Renal cortical epithelial cell (primary cell): ENCODE measurements around the gene HYKK. TPM values are rescaled to one million over a fixed set of nuclear protein-coding genes. Genes with fewer than 3 reads are reported as not detected.
"Not testable (repeated sequence)": the region's sequence is repeated elsewhere in the genome, so short reads cannot be mapped to it uniquely, and the experiment has no call there.

Experiments used
- DNase-seq: peaks from one replicate; pipeline ENCODE4 v3.0.0-alpha.2; 2011; ENCODE audit warnings: low read depth
- total RNA-seq: library from RNA; depleted of rRNA; stranded (reverse); fragments of >200 nt; gene quantifications from 2 replicates; pipeline ENCODE4 v1.2.3, GENCODE V29; 2014

The HYKK gene
- total RNA-seq, 1 donor from 2014 or later, result 4.8 TPM

DNA sequence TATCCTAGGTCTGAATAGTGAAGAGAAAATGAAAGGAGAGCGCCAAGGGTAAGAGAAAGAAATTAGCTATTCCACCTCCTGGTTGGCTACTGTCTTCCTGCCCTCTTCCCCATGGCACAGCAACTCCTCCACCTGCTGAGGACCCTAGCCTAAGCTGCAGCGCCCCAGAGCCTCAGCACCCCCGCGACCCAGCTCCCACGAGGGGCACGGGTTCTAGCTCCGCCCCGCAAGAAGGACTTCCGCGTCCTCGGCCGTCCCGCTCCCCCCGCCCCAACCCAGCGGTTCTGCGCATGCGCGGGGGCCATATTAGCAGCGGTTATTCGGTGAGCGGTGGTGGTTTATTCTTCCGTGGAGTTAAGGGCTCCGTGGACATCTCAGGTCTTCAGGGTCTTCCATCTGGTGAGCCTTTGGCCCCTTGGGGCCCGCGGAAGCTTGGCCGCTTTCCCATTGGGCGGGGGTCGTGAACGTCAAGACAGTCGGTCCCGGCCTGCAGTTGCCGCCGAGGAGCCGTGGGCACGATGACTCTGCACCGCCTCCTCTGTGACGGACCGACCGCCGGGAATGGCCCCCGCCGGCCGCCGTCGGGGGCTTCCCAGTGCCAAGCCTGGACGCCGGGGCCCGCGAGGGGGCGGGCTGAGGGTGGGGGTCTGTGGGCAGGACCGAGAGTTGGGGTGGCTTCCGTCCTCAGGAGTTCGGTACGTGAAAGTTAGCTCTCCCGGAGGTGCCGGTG is 32.9 kb downstream of the HYKK start, which contains the start of gene PSMA4:
PSMA4 (plus strand) TSS at position 304 of the 730 bp plus-strand sequence. CDS start 1,484 bp downstream, outside the sequence.
- peak; percentile 58 for DNase-seq

DNA sequence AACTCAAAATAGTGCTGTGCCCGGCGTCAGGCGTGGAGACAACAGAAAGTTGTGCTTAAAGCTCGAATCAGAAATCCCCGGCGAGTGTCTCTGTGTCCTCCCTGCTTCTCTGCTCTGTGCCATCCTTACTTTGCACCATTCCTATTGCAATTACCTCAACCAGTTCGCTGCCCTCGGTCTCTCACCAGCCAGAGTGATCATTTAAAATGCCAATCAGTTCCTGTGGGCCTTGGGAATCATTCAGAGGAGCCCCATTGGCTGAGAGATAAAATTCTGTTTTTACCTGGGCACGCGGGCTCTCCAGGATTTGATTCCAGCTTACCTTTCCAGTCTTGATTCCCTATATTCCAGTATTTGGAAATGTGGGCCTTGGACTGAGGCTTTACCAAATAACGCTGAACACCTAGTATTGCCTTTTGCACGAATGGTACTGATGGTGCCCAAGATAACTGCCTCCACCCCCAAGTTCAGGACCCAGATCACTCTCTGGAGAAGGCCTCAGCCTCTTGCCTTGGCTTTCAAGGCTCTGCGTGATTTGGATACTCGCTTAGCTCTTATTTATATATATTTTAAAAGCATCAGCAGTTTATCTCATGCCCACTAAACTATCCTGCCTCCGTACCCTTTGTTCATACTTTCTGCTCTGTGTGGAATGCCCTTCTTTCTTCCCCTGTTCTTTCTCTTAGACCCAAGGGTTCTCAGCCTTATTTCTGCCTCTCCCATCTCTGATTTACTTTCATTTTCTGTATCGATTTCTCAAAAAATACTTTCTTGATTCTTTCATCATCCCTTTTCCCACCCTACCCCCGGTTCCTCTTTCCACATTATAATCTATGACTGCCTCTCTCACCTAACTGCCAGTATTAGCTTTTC is 33.7 kb downstream of the HYKK start:
- DNase-seq, result no peak

DNA sequence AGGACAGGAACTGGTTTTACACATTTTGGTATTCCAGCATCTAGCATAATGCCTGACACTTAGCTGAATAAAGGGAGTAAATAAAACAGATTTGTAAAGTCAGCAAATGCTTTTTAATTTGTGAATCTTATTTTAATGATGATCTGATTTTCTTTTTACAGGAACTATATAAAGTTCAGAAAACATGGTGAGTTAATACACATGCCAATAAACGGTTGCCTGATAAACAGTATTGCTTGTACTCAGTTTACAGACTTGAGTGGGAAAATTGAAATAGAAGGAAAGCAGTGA is 34.3 kb downstream of the HYKK start:
- no peak for DNase-seq

DNA sequence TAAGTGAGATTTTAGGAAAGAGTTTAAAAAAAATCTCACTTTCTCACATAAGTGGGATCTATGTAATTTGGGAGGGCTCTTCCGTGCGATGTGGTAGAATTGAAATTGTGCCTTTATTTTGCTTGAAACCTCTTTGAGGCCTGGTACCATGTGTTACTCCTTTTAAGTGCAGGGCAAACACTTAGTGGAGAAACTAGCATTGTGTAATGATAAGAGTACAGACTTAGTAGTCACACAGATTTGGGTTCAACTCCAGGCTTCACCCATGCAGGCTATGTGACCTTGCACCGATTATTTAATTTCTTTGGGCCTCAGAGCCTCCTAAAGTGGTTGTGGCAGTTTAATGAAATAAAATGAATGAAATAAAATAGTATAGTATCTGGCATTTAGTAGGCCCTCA is 35.3 kb downstream of the HYKK start:
- DNase-seq, result no peak

DNA sequence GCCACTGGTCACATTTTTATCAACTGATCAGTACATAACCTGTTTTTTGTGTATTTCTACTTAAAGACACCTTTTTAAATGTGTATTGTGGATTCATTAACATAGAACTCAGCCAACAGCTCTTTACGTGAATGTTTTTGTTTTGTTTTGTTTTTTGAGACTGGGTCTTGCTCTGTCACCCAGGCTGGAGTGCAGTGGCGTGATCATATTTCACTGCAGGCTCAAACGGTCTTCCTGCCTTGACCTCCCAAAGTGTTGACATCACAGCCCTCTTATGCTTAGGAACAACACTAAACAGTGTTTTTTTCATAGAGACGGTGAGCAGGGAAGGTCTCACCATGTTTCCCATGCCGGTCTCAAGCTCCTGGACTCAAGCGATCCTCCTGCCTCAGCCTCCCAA is 42.8 kb downstream of the HYKK start:
- DNase-seq, result no peak

DNA sequence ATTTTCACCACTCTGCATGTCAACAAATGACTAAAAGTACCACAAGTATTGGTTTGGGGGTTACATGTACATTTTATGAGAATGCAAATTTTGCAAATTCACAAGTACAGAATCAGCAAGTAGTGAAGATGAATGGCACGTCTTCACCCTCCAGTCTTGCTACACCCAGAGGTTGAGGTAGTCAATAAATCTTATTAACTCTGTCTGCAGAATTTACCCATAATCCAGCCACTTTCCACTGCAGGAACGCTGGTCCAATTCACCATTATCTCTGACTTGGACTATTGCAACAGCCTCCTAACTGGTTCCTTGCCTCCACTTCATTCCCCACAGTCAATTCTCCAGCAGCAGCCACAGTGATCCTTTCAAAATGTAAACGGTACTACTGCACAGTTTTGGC is 43.4 kb downstream of the HYKK start:
- no peak for DNase-seq

DNA sequence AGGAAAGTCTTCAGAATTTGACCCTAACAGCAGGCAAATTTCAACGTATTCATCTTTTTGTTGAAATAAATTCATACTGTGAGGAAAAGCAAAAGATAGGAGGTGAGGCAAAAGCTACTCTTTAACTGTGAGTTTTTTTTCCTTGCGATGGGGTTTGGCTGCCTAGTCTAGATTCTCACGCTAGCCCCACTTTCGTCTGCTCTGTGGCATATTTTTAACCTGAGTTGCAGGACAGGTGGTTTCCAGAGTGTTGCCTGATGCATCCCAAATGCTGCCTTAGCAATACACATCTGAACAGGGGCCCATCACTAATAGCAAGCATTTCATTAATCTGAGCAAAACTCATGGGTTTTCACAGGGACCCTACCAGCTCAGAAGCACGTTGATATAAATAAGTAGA is 44.5 kb downstream of the HYKK start:
- DNase-seq, result no peak

DNA sequence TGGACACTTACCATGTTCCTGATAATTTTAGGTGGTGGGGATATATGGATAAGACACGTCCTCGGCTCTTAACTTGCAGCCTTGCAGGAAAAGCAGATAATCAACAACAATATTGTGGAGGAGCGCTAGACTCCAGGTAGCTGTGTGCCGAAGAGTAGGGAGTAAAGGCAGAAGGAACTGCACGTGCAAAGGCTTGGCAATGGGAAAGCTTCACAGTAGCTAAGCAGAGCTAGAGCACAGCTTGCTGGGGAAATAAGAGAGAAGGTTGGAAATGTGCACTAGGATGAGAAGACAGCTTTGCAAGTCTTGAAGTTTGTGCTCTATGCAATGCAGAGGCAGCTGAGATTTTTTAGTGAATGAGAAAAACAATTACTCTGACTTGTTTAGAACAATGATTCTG is 45.2 kb downstream of the HYKK start:
- DNase-seq, result no peak

DNA sequence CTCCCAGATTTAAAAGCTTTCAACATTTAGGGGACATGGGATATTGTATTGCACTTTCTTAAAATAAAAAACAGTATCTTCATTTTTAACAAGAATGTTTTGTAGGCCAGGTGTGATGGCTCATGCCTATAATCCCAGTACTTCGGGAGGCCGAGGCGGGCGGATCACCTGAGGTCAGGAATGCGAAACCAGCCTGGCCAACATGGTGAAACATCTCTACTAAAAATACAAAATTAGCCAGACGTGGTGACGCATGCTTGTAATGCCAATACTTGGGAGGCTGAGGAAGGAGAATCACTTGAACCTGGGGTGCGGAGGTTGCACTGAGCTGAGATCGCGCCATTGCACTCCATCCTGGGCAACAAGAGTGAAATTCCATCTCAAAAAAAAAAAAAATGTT is 52.8 kb downstream of the HYKK start:
- not testable (repeated sequence) for DNase-seq

DNA sequence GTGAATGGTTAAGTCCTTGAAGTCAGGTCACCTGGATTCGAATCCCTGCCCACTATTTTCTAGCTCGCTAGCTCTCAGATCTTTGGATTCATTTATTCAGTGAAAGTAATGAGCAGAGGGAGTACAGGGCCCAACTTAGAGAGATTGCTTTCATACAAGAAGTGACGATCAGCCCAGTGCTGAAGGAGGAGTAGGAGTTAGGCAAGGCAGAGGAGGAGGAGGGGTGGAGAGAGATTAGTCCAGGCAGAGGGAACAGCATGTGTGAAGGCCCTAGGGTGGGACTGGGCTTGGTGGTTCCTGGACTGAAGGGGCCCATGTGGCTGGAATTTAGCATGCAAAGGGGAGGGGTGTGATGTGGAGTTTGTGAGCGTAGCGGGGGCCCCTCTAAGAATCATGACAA is 54.1 kb downstream of the HYKK start:
- no peak for DNase-seq

DNA sequence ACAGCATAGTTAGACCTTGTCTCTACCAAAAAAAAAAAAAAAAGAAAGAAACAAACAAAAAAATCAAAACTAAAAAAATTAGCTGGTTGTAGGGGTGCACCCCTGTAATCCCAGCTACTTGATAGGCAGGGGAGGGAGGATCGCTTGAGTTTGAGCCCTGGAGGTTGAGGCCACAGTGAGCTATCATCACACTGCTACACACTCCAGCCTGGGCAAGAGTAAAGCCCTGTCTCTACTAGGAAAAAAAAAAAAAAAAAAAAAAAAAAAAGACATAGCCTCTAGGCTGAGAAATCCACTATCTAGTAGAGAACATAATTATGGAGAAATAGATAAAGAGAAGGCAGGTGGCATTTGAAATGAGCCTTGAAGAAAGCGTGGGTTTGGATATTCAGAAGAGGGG is 55.7 kb downstream of the HYKK start:
- no peak for DNase-seq

DNA sequence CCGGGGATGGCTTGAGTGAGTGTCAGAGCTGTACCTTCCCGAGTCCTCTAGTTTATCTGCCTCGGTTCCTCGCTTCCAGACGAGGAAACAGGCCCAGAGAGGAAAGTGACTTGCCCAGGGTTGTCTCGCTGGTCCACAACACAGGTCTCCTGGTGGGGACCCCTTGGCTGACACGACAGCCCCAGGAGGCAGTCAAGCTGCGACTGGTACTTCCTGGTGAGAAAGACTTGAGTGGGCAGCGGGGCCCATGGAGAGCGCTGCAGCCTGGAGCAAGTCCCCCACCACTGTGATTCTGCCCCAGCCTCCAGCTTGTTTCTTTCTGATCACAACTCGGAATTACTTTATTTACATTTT is 57.3 kb downstream of the HYKK start:
- DNase-seq, result no peak

DNA sequence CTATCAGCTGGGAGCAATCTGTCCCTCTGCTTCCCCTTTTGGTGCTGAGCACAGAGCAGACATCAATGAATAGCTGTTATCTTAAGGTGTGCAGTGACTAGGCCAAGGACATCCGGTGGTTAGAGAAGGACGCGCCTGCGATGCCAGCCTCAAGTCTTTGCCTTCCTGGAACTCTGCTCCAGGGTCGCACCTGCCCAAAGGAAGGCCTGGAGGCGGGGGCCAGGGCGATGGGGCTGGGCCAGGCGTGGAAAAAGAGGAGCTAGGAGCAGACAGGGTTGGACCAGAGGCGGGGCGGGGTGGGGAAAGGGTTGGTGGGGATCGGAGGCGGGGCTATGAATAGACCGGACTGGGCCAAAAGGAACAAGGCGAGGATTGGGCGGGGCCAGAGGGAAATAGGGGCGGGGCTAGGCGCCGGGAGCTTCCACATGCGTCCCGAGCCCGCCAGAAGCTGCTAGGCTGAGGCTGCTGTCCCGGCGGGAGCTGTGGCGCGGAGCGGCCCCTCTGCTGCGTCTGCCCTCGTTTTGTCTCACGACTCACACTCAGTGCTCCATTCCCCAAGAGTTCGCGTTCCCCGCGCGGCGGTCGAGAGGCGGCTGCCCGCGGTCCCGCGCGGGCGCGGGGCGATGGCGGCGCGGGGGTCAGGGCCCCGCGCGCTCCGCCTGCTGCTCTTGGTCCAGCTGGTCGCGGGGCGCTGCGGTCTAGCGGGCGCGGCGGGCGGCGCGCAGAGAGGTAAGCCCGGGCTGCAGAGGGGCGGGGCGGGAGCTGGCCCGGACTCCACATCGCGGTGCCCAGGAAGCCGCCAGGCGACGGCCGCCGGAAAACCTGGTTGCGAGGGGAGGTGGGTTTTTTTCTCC is 57.9 kb downstream of the HYKK start, which contains the start of gene CHRNA5:
CHRNA5 (plus strand) TSS at position 424 of the 854 bp plus-strand sequence; CDS start at position 624, 200 bp downstream.
- DNase-seq, result peak; percentile 75

DNA sequence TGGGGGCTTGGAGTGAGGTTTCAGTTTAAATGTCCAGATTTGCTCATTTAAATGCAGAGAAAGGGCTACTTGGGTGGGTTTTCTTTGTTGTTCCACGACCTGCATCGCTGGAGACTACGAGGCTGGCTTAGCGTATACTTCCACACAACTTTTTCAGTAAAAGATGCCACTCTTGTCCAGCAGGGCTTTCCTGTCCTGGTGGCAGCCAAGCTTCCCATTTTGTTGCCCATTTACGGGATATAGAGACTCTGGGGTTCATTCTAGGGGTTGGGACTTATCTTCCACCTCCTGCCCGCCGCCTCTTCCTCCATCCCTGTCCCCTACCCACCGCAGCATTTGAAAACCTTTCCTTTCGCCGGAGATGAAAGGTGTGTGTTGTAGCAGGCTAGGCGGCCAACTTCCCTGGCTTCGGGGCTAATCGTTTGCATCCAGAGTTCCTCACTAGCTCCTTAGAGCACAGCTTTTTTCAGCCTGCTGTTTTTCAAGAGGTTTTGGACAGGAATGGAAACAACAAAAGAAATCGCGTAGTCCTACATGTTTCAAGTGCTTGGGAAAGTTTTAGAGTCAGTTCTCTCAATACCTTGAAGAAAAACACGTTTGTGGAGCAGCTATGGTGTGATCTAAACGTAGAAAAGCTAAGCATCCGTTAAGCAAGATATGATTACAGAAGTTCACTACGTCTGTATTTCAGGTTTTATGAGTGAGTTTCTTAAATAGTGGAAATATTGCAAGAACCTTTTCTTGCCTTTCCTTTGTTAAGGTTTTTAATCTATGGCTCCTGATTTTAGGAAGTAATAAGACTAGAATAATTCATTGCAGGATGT is 58.8 kb downstream of the HYKK start:
- DNase-seq, result peak; percentile 27

DNA sequence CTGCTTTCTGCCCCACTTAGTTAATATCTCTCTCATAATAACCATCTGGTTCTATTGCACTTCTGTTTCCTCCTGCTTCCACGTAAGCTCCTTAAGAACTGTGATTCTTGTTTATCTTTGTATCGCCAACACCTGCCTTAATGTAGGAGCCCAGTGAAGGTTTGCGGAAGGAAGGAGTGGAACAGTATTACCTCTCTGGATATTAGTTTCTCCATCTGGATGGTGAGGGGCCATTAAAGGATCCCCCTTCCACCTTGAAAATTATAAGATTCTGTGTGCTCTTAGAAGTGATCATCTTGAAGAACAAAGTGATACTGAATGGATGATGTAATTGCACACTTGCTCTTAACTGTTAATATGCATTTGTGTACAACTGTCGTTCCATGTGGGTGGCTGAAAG is 60.2 kb downstream of the HYKK start:
- DNase-seq, result no peak

DNA sequence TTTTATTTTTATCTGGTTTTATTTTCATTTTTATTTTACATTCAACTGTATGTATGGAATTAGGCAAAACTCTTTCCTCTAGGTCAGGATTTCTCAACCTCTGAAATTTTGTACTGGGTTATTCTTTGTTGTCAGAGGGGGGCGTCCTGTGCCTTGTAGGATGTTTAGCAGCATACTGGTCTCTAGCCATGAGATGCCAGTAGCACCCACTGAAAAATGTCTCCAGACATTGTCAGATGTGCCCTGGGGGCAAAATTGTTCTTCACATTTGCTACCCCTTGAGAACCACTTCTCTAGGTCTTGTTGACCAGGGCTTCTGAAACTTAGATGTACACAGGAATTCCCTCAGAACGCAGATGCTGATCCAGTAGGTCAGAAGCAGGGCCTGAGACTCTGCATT is 63.3 kb downstream of the HYKK start:
- DNase-seq, result no peak

DNA sequence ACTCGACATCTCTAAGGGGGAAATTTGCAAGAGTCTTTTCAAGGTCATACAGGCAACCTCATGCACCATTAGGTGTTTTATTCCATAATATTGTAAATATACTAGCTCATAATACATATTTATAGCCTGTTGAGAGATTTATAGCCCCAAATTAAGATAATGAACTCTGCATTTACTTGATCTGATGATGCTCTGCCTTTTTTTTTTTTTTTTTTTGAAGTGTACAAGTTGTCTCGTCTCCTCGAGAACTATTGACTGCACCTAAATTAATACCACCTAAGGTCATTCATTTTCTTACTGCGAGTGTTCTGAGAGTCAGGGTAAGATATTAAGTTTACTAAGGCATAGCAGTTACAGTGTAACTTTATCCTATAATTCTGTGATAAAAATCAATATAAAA is 64.0 kb downstream of the HYKK start:
- DNase-seq, result no peak

DNA sequence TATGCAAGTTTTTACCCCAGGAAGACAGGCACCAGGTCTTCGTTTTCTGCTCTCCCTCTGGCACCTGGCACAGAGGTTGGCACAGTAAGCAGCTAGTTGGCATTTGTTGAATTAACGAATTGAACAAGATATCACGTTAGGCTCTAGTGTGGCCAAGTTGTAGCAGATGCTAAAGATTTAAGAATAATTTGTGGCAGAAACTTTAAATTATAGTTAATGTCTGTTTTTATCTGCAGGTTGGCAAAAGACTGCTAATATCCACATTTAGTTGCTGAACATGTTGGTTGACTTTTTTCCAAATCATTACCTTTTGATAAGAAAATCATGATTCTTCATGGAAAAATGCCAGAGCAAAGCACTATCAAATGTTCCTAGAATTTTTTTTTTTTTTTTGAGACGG is 66.0 kb downstream of the HYKK start:
- no peak for DNase-seq

DNA sequence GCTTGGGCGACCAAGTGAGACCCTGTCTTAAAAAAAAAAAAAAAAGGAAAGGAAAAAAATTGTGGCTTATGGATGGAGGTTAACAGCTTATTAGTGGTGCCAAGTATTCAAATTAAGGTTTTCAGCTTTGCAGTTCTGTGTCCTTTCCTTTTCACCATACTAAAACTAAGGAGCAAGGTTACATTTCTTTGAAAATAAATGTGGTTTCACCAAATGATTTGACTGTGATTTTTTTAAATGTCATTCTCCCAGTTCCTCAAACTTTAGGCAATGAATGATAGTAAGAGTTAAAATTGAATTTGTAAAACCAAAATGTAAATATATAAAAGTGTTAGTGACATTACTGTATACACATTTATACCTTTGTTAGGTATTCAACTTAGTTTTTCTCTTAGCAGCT is 67.6 kb downstream of the HYKK start:
- DNase-seq, result no peak
